Measurements from ENCODE around the gene OR6C76. TPM values are rescaled to one million over a fixed set of nuclear protein-coding genes. Genes with fewer than 3 reads are reported as not detected.
"Not testable (repeated sequence)": the region's sequence is repeated elsewhere in the genome, so short reads cannot be mapped to it uniquely, and the experiment has no call there.

The OR6C76 gene
- total RNA-seq, 2 donors from 2014 or later = not detected

- Mint-ChIP-seq H3K9me3 (no peaks in the 10 kb centered on the region), H3K36me3 (no peaks in the 10 kb centered on the region), H3K27ac (no peak overlapping the region), H3K27me3 (peaks cover 17 to 44% of the 10 kb centered on the region in 2 donors), H3K4me3 (no peak overlapping the region), H3K4me1 (ENCODE audit: low read depth in 2 of 2) (no peaks in the 10 kb centered on the region)
- ATAC-seq = no peak
- DNase-seq (ENCODE audit: low spot score) = no peak
Measured at GRCh38 chr12:55428331-55429243, 2.5 kb downstream of the OR6C76 start.

GRCh38 chr12:55441233-55441632 lies 15.2 kb downstream of the OR6C76 start:
- not testable (repeated sequence) for H3K4me3 Mint-ChIP-seq; H3K4me1 Mint-ChIP-seq (ENCODE audit: low read depth in 2 of 2); ATAC-seq; H3K27ac Mint-ChIP-seq; H3K36me3 Mint-ChIP-seq; H3K9me3 Mint-ChIP-seq; DNase-seq (ENCODE audit: low spot score)
- peaks cover 17 to 22% of the 10 kb centered on the region in 2 donors for H3K27me3 Mint-ChIP-seq

- no peak within 1 kb of the TSS for H3K27ac Mint-ChIP-seq
- H3K27me3 Mint-ChIP-seq = peaks cover 18 to 28% of the 10 kb centered on the region in 2 donors
- H3K4me3 Mint-ChIP-seq = no peak within 1 kb of the TSS
- H3K9me3 Mint-ChIP-seq = peaks cover 6% of the 10 kb centered on the region
- H3K4me1 Mint-ChIP-seq (ENCODE audit: low read depth in 2 of 2) = no peaks in the 10 kb centered on the region
- ATAC-seq = no peak
- DNase-seq (ENCODE audit: low spot score) = no peak
- H3K36me3 Mint-ChIP-seq = peaks cover 10% of the 10 kb centered on the region
Measured at GRCh38 chr12:55443776-55444175, 17.7 kb downstream of the OR6C76 start, which contains the start of gene OR6C2. Gene OR6C2 (plus strand): TSS chr12:55444076. CDS start chr12:55452214, 8,138 bp downstream.

- DNase-seq (ENCODE audit: low spot score) (no peak), ATAC-seq (no peak)
- Mint-ChIP-seq H3K4me1 (ENCODE audit: low read depth in 2 of 2) (no peaks in the 10 kb centered on the region), H3K27ac (no peak overlapping the region), H3K36me3 (peaks cover 7% of the 10 kb centered on the region), H3K4me3 (no peak overlapping the region), H3K27me3 (peaks cover 14 to 18% of the 10 kb centered on the region in 2 donors), H3K9me3 (peaks cover 3% of the 10 kb centered on the region)
Measured at GRCh38 chr12:55445357-55445756, 19.3 kb downstream of the OR6C76 start.

GRCh38 chr12:55446326-55446725 lies 20.3 kb downstream of the OR6C76 start:
- Mint-ChIP-seq H3K9me3 (no peaks in the 10 kb centered on the region), H3K4me3 (no peak overlapping the region), H3K27me3 (peaks cover 14 to 15% of the 10 kb centered on the region in 2 donors), H3K4me1 (ENCODE audit: low read depth in 2 of 2) (no peaks in the 10 kb centered on the region), H3K36me3 (no peaks in the 10 kb centered on the region), H3K27ac (no peak overlapping the region)
- no peak for DNase-seq (ENCODE audit: low spot score)
- no peak for ATAC-seq

GRCh38 chr12:55448825-55449224 lies 22.8 kb downstream of the OR6C76 start:
- no peak overlapping the region for H3K27ac Mint-ChIP-seq
- no peak for ATAC-seq
- H3K36me3 Mint-ChIP-seq = no peaks in the 10 kb centered on the region
- H3K27me3 Mint-ChIP-seq = peaks cover 14 to 17% of the 10 kb centered on the region in 2 donors
- H3K4me1 Mint-ChIP-seq (ENCODE audit: low read depth in 2 of 2) = no peaks in the 10 kb centered on the region
- H3K4me3 Mint-ChIP-seq = no peak overlapping the region
- DNase-seq (ENCODE audit: low spot score) = no peak
- H3K9me3 Mint-ChIP-seq = no peaks in the 10 kb centered on the region

GRCh38 chr12:55464926-55465325 lies 38.9 kb downstream of the OR6C76 start:
- ATAC-seq; H3K4me3 Mint-ChIP-seq; DNase-seq (ENCODE audit: low spot score); H3K9me3 Mint-ChIP-seq; H3K4me1 Mint-ChIP-seq (ENCODE audit: low read depth in 2 of 2); H3K36me3 Mint-ChIP-seq; H3K27ac Mint-ChIP-seq: not testable (repeated sequence)
- peaks cover 21 to 45% of the 10 kb centered on the region in 2 donors for H3K27me3 Mint-ChIP-seq

- no peak for ATAC-seq
- H3K36me3 Mint-ChIP-seq = no peaks in the 10 kb centered on the region
- H3K4me3 Mint-ChIP-seq = no peak overlapping the region
- H3K9me3 Mint-ChIP-seq = peaks cover 5% of the 10 kb centered on the region
- DNase-seq (ENCODE audit: low spot score) = no peak
- peaks cover 15 to 32% of the 10 kb centered on the region in 2 donors for H3K27me3 Mint-ChIP-seq
- no peak overlapping the region for H3K27ac Mint-ChIP-seq
- H3K4me1 Mint-ChIP-seq (ENCODE audit: low read depth in 2 of 2) = no peaks in the 10 kb centered on the region
Measured at GRCh38 chr12:55467836-55468235, 41.8 kb downstream of the OR6C76 start.

GRCh38 chr12:55469291-55469690 lies 43.2 kb downstream of the OR6C76 start:
- H3K4me3 Mint-ChIP-seq = no peak overlapping the region
- no peaks in the 10 kb centered on the region for H3K9me3 Mint-ChIP-seq
- ATAC-seq = no peak

GRCh38 chr12:55470088-55470829 lies 44.2 kb downstream of the OR6C76 start, which contains the start of gene OR6C70:
Gene OR6C70 (minus strand): TSS chr12:55470138. CDS start chr12:55470138, 0 bp downstream.
- Mint-ChIP-seq H3K9me3 (no peaks in the 10 kb centered on the region), H3K27me3 (peaks cover 15 to 26% of the 10 kb centered on the region in 2 donors), H3K4me3 (no peak within 1 kb of the TSS), H3K36me3 (no peaks in the 10 kb centered on the region), H3K4me1 (ENCODE audit: low read depth in 2 of 2) (no peaks in the 10 kb centered on the region), H3K27ac (no peak within 1 kb of the TSS)
- no peak for DNase-seq (ENCODE audit: low spot score)
- ATAC-seq = no peak

More at GRCh38 chr12:55469291-55469690, 43.2 kb downstream of the OR6C76 start:
- H3K27me3 Mint-ChIP-seq = peaks cover 15 to 26% of the 10 kb centered on the region in 2 donors
- H3K4me1 Mint-ChIP-seq (ENCODE audit: low read depth in 2 of 2) = no peaks in the 10 kb centered on the region
- no peak for DNase-seq (ENCODE audit: low spot score)
- H3K36me3 Mint-ChIP-seq = no peaks in the 10 kb centered on the region
- no peak overlapping the region for H3K27ac Mint-ChIP-seq

GRCh38 chr12:55472264-55472663 lies 46.2 kb downstream of the OR6C76 start:
- Mint-ChIP-seq H3K9me3 (no peaks in the 10 kb centered on the region), H3K36me3 (no peaks in the 10 kb centered on the region), H3K27ac (no peak overlapping the region)

More at GRCh38 chr12:55472264-55472663, 46.2 kb downstream of the OR6C76 start:
- DNase-seq (ENCODE audit: low spot score) (no peak), ATAC-seq (no peak)
- H3K4me1 Mint-ChIP-seq (ENCODE audit: low read depth in 2 of 2) = no peaks in the 10 kb centered on the region
- H3K27me3 Mint-ChIP-seq = peaks cover 14 to 28% of the 10 kb centered on the region in 2 donors
- H3K4me3 Mint-ChIP-seq = no peak overlapping the region
